Large intestine (tissue), 3 donors: Measurements from ENCODE around the gene KDM6A. TPM values are rescaled to one million over a fixed set of nuclear protein-coding genes. Genes with fewer than 3 reads are reported as not detected.
"Not testable (repeated sequence)": the region's sequence is repeated elsewhere in the genome, so short reads cannot be mapped to it uniquely, and the experiment has no call there.

Source experiments
- DNase-seq, 2 donors: peaks; one replicate each; pipeline versions ENCODE4 v3.0.0 to v3.0.0-alpha.2; 2013
- H3K27ac ChIP-seq: one replicate; pipeline ENCODE4 v1.5.1; 2013; ENCODE audit warnings: low read length
- H3K27me3 ChIP-seq: 2 replicates; pipeline ENCODE4 v1.6.1; 2013; ENCODE audit warnings: low read length; ENCODE audit not compliant: control insufficient read depth, insufficient read depth
- H3K36me3 ChIP-seq: 2 replicates; pipeline ENCODE4 v1.6.1; 2013; ENCODE audit warnings: low read length; ENCODE audit not compliant: control insufficient read depth, insufficient read depth
- H3K4me1 ChIP-seq: one replicate; pipeline ENCODE4 v1.6.1; 2013; ENCODE audit warnings: low read length; ENCODE audit not compliant: control insufficient read depth, insufficient read depth
- H3K4me3 ChIP-seq: one replicate; pipeline ENCODE4 v1.5.1; 2013; ENCODE audit warnings: low read length
- H3K9me3 ChIP-seq: one replicate; pipeline ENCODE4 v1.6.1; 2013; ENCODE audit warnings: mild to moderate bottlenecking, low read depth, low read length, moderate library complexity; ENCODE audit not compliant: control insufficient read depth
- WGBS: methylation state at CpG from one replicate; pipeline ENCODE4 v1.1.5; 2013; ENCODE audit warnings: low lambda C conversion rate; ENCODE audit not compliant: insufficient coverage; 5-methylcytosine and 5-hydroxymethylcytosine counted together
- polyA plus RNA-seq: library from polyadenylated mRNA; unstranded; fragments of 120-200 nt; gene quantifications from one replicate; pipeline ENCODE4 v1.2.1, GENCODE V29; 2013

KDM6A gene
- polyA plus RNA-seq, 1 donor: 26.8 TPM

DNA sequence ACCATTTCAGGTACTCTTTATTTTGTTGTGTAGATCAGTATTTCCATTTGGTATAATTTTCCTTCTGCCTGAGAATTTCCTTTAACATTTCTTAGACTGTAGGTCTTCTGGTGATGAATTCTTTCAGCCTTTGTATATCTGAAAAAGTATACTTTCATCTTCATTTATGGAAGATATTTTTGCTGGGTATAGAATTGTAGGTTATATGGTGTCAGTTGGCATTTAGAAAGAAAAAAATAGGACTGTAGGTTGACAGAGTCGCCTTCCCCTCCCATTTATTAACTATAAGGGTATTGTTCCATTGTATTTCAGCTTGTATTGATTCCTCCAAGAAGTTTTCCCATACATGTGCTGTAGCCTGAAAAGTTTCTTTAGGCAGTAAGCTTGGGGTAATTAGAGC, 71.9 kb downstream of the KDM6A start:
- no CpG with 5 or more reads among the region's 1 CpG for WGBS

GRCh38 chrX:44945736-44946135, 72.7 kb downstream of the KDM6A start:
- no peaks in the 10 kb centered on the region for H3K4me1 ChIP-seq
- no peak overlapping the region for H3K27ac ChIP-seq
- DNase-seq: no peak
- no peak overlapping the region for H3K4me3 ChIP-seq
- no peaks in the 10 kb centered on the region for H3K27me3 ChIP-seq
- H3K9me3 ChIP-seq: peaks cover 4% of the 10 kb centered on the region
- WGBS: no CpG with 5 or more reads among the region's 4 CpGs
- H3K36me3 ChIP-seq: no peaks in the 10 kb centered on the region

More for the DNA sequence above, 71.9 kb downstream of the KDM6A start:
- Histone ChIP-seq H3K27ac (no peak overlapping the region), H3K4me3 (no peak overlapping the region), H3K9me3 (peaks cover 4% of the 10 kb centered on the region), H3K36me3 (no peaks in the 10 kb centered on the region), H3K27me3 (no peaks in the 10 kb centered on the region), H3K4me1 (no peaks in the 10 kb centered on the region)
- DNase-seq: no peak

- H3K9me3 ChIP-seq: peaks cover 4% of the 10 kb centered on the region
- no peaks in the 10 kb centered on the region for H3K27me3 ChIP-seq
- WGBS: no CpG with 5 or more reads among the region's 4 CpGs
- no peak for DNase-seq
- H3K4me3 ChIP-seq: no peak overlapping the region
- no peaks in the 10 kb centered on the region for H3K36me3 ChIP-seq
- no peaks in the 10 kb centered on the region for H3K4me1 ChIP-seq
- H3K27ac ChIP-seq: no peak overlapping the region
Measured at GRCh38 chrX:44946771-44947170, 73.8 kb downstream of the KDM6A start.

DNA sequence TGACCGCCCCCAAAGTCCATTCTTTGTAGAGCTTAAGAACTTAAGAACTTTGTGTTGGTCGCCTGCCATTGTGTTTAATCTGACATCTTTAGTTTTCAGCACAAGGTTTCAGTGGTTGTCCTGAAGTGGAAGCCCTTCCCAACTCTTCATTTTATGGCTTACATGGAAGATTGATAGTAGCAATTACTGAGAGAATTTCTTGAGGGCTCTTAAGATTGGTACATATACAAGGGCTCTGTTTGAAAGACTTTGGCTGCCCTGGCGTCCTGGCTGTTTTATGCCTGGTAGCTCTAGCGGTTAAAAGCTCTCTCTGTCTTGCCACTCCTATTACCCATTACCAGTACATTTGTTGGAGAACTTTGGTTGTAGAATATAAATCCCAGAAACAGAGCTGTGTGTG, 75.0 kb downstream of the KDM6A start:
- Histone ChIP-seq H3K4me3 (no peak overlapping the region), H3K27me3 (no peaks in the 10 kb centered on the region), H3K27ac (no peak overlapping the region), H3K9me3 (peaks cover 4% of the 10 kb centered on the region), H3K36me3 (no peaks in the 10 kb centered on the region), H3K4me1 (no peaks in the 10 kb centered on the region)
- DNase-seq: no peak
- 100% methylated on average over 2 of the region's 4 CpGs for WGBS

- peaks cover 4% of the 10 kb centered on the region for H3K9me3 ChIP-seq
- H3K27ac ChIP-seq: no peak overlapping the region
- no CpG with 5 or more reads among the region's 2 CpGs for WGBS
- H3K27me3 ChIP-seq: no peaks in the 10 kb centered on the region
- DNase-seq: no peak
- H3K36me3 ChIP-seq: no peaks in the 10 kb centered on the region
- no peak overlapping the region for H3K4me3 ChIP-seq
- H3K4me1 ChIP-seq: no peaks in the 10 kb centered on the region
Measured at GRCh38 chrX:44948406-44948805, 75.4 kb downstream of the KDM6A start.

- H3K36me3 ChIP-seq: no peaks in the 10 kb centered on the region
Measured at GRCh38 chrX:44949125-44949524, 76.1 kb downstream of the KDM6A start.

DNA sequence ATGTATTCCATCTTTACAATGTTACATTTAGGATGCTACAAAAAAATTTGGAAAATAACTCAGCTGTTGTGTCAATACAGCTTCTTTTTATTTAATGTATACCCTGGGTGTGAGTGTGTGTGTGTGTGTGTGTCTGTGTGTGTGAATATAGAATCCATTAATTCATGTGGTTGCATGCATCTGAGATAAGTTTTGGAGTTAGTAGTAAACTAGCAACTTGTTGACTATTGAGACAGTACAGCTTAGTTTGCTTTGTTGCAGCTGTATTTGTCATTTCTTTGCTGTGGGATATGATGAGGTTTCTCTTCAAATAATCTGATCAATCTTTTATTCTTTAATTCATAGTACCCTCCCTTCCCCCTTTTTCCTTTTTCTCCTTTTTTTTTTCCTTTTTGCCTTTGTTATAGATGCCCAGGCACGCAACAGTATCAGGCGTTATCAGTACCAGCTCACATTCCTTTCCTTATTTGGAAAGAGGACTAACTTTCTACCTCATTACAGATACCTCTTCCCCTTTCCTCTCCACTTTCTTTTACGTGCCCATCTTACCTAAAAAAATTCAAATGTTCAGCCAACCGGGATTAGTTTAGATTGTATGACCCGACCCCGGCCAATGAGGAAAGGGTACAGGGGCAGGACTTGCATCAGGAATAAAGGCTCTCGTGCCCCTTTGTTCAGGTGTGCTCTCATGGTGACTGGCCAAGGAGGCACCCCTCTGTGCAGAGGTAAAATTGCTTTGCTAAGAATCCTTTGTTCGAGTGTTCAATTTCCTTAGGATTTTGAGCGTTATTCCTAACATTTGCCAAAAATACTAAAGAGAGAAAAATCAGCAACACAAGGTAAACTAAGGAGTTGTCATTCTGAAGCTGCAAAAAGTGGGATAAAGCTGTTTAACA, 77.7 kb downstream of the KDM6A start:
- no CpG with 5 or more reads among the region's 9 CpGs for WGBS
- DNase-seq, H3K27me3 ChIP-seq, H3K36me3 ChIP-seq, H3K9me3 ChIP-seq, H3K4me1 ChIP-seq, H3K4me3 ChIP-seq, H3K27ac ChIP-seq: not testable (repeated sequence)

More at GRCh38 chrX:44949125-44949524, 76.1 kb downstream of the KDM6A start:
- no peak overlapping the region for H3K4me3 ChIP-seq
- peaks cover 4% of the 10 kb centered on the region for H3K9me3 ChIP-seq
- WGBS: 80% methylated on average over 1 of the region's 8 CpGs
- no peak for DNase-seq
- no peak overlapping the region for H3K27ac ChIP-seq
- no peaks in the 10 kb centered on the region for H3K27me3 ChIP-seq
- no peaks in the 10 kb centered on the region for H3K4me1 ChIP-seq

GRCh38 chrX:44951572-44952067, 78.6 kb downstream of the KDM6A start:
- Histone ChIP-seq H3K36me3 (no peaks in the 10 kb centered on the region), H3K27ac (no peak overlapping the region), H3K9me3 (peaks cover 4% of the 10 kb centered on the region), H3K27me3 (no peaks in the 10 kb centered on the region), H3K4me1 (no peaks in the 10 kb centered on the region), H3K4me3 (no peak overlapping the region)
- WGBS: 60% methylated on average over 1 of the region's 2 CpGs
- DNase-seq: no peak

DNA sequence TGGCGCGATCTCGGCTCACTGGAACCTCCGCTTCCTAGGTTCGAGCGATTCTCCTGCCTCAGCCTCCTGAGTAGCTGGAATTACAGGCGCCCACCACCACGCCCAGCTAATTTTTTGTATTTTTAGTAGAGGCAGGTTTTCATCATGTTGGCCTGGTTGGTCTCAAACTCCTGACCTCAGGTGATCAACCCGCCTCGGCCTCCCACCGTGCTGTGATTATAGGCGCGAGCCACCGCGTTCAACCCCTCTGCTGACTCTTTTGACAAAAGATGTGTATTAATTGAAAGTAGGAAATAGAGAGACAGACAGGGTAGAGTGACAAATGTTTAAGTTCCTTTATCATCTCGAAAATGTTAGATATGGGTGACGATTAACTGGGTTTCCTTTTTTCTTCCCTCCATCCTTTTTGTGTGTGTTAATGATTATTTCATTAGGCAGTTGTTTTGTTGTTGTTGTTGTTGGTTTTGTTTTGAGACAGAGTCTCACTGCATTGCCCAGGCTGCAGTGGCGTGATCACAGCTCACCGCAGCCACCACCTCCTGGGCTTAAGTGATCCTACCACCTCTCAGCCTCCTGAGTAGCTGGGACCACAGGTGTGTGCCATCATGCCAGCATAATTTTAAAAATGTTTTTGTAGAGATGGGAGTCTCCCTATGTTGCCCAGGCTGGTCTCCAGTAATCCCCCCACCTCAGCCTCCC, 79.5 kb downstream of the KDM6A start:
- DNase-seq: no peak
- WGBS: no CpG with 5 or more reads among the region's 19 CpGs
- Histone ChIP-seq H3K36me3 (no peaks in the 10 kb centered on the region), H3K4me1 (no peaks in the 10 kb centered on the region), H3K9me3 (no peaks in the 10 kb centered on the region), H3K27me3 (no peaks in the 10 kb centered on the region), H3K4me3 (no peak overlapping the region), H3K27ac (no peak overlapping the region)

DNA sequence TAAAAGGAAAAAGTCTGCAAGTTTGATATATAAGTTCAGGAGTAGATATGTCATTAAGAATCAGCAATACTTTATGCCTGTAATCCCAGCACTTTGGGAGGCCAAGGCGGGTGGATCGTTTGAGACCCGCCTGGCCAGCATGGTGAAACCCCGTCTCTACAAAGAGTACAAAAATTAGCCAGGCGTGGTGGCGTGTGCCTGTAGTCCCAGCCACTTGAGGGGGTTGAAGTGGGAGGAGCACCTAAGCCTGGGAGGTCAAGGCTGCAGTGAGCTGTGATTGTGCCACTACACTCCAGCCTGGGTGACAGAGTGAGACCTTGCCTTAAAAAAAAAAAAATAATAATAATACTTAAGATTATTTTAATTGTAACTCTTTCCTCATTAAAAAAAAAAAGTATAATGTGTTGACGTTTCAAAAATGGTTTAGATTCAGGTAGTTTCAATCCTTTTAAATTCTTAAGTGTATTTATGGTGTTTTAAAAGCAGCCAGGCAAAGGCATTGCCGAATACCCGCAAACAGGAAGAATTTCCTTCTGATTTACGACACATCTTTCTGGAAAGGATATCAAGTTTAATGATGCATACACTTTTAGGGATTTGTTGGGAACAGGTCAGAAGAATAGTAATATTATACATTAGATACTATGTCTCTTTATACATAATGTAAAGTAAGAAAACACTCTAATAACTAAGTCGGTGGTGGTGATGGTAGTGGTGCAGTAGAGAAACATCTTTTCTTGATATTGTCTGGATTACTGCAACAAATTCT, 80.9 kb downstream of the KDM6A start:
- Histone ChIP-seq H3K27ac (no peak overlapping the region), H3K36me3 (no peaks in the 10 kb centered on the region), H3K4me1 (no peaks in the 10 kb centered on the region), H3K9me3 (no peaks in the 10 kb centered on the region), H3K4me3 (no peak overlapping the region), H3K27me3 (no peaks in the 10 kb centered on the region)
- DNase-seq: no peak
- no CpG with 5 or more reads among the region's 11 CpGs for WGBS
